LNCAP (cell line): ENCODE measurements around the gene NFATC3.

Experiments
- CTCF ChIP-seq: fragments of 450-650 bp; IDR thresholded peaks from 2 replicates; pipeline ENCODE4 v1.5.1; 2017; ENCODE audit warnings: mild to moderate bottlenecking

Gene NFATC3

GRCh38 chr16:68253721-68254120 is 168.6 kb downstream of the NFATC3 start:
- TF ChIP-seq CTCF, result no peak

- no peak for TF ChIP-seq CTCF
These were observed 170.5 kb downstream of the NFATC3 start for GRCh38 chr16:68255712-68256111.

GRCh38 chr16:68257251-68257905 is 172.2 kb downstream of the NFATC3 start:
- no peak for TF ChIP-seq CTCF

- no peak for TF ChIP-seq CTCF
These were observed 173.0 kb downstream of the NFATC3 start for GRCh38 chr16:68257906-68258800.

- TF ChIP-seq CTCF, result no peak
These were observed 174.0 kb downstream of the NFATC3 start for GRCh38 chr16:68259007-68259825.

- TF ChIP-seq CTCF, result no peak; the same call in 1 of the 2 replicates
These were observed 178.5 kb downstream of the NFATC3 start for GRCh38 chr16:68263559-68264127.
